HG03139 (cell line): ENCODE data around the gene ZSCAN20.
"Not testable (repeated sequence)": the region's sequence is repeated elsewhere in the genome, so short reads cannot be mapped to it uniquely, and the experiment has no call there.

Experiments used
- ATAC-seq: cut with Tn5 transposase; IDR thresholded peaks from one replicate; pipeline ENCODE4 v1.9.1; 2021; ENCODE audit not compliant: unreplicated experiment

ZSCAN20 gene

DNA sequence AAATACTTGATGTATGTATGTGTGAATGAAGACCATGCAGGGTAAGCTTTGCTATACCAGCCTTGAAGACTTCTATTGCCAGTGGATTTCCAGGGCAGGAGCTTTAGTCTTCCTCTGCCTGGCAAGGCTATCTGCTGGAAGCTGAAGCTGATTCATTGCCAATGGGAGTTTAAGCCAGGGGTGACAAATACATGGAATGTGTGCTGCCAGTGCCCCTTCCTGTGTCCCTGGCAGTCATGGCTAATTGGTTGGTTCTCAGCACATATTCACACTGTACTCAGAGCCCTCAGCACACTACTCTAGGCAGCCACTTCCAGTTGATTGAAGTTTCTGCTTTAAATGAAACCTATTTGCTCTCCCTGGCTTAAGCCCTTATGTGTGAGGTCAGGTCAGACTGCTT, 1.5 kb downstream of the ZSCAN20 start:
- no peak for ATAC-seq

DNA sequence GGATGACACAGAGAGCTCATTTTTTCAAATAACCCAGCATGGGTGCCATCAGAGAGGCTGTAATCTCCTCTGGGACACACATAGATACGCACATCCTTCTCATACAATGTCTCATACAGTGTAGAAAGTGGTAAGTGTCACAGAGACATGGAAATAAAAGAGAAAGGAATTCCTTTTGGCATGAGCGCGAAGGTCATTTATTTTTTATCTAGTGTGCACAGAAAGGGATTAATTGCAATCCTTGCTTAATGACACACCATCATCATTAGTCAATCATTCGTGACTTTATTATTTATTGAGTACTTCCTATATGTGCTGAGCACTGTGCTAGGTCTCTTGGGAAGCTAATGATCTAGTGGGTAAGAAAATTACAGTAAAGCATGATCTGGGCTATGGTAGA, 5.0 kb downstream of the ZSCAN20 start:
- no peak for ATAC-seq

DNA sequence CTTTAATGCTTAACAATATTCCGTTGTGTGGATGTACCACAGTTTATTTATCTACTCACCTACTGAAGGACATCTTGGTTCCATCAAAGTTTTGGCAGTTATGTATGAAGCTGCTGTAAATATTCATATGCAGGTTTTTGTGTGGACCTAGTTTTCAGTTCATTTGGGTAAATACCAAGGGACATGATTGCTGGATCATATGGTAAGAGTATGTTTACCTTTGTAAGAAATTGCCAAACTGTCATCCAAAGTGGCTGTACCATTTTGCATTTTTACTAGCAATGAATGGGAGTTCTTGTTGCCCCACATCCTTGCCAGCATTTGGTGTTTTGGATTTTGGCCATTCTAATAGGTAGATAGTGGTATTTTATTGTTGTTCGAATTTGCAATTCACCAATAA, 10.0 kb downstream of the ZSCAN20 start:
- ATAC-seq: no peak

DNA sequence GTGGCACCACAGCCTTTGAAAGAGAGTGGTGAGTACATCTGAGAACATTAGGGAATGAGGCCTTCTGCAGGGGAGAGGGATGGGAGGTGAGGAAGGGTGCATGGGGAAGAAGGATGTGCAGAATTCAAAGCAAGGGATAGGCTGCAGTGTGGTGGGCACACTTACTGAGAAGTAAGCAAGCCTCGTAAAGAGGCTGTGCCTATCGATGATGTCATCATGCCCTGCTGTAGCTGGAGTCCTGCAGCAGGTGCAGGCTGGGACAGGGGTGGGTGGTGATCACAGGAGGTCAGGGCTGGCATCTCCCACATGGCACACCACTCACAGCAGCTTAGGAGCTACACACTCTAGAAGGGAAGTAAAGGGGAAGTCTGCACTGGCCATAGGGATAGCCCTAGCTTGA, 16.2 kb downstream of the ZSCAN20 start:
- no peak for ATAC-seq

DNA sequence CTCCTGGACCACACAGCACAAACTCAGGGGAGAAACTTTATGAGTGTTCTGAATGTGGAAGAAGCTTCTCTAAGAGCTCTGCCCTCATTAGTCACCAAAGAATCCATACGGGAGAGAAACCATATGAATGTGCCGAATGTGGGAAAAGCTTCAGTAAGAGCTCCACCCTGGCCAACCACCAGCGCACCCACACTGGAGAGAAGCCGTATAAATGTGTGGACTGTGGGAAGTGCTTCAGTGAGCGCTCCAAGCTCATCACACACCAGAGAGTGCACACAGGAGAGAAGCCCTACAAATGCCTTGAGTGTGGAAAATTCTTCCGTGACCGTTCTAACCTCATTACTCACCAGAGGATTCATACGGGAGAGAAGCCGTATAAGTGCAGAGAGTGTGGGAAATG, 22.5 kb downstream of the ZSCAN20 start:
- ATAC-seq: no peak

DNA sequence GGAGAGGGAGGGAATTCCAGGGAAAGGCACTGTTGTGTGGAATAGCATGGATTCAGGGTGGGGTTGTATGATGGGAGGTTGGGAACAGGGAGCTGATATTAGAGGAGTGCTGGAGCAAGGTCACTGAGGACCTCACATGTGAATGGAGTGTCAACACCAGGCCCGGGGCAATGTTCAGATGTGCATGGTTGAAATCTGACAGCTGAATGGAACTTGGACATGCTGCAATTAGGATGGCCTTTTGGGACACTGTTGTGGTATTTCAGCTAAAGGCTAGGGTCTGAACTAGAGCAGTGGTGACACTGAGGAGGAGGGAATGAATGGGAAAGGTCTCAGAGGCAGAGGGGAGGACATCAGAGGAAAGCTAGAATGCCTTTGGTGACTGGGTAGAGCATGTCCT, 25.0 kb downstream of the ZSCAN20 start:
- ATAC-seq: no peak

DNA sequence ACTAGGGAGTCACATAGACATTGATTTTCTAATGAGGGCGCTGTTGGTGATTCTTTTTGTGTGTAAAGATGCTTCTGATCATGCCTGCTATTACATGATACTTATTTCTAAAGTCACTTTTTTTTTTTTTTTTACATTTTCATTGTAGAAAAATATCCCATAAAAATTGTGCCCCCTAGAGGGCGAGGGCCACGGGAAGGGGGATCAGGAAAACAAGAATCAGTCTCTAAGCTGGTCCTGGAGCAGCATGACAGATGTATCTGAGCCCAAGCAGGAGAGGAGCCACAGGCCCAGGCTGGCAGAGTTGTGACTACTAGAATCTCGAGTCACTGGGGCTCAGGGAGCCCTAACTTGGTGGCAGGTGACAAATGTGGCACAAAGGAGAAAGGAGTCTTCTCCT, 28.1 kb downstream of the ZSCAN20 start:
- no peak for ATAC-seq

DNA sequence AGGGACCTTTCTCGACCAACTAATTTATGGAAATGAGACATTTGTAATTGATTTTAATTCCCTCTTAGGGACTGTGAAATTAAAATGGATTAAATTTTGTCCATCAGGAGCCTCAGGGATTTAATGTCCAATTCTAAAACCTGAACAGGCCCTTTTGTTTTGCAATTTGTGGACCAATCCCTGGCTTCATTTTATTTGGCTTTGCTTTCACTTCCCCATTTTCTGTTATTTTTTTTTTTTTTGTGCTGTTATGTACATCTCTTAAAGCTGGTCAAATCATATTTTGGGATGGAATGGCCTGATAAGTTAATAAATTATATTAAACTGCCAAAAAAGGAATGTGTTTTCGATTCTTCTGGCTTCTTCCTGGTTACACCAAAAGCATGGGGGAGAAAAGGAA, 28.9 kb downstream of the ZSCAN20 start:
- no peak for ATAC-seq

DNA sequence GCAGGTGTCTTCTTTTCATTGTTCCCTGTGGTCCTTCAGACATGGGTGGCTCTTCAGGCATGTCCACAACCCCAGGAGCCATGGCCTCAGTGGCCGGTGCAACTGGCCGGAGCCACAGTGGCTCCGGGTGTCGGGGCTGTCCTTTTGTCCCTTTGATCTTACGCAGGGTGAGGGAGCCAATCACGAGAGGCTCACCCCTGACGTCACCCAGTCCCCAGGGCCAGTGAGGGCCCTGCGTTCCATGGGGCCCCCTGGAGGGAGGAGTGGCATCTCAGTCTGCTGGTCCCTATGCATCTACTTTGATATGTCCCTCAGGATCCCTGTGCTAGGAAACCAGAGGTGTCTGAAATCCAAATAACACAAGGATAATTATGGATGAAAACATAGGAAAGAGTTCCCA, 29.3 kb downstream of the ZSCAN20 start:
- ATAC-seq: no peak

DNA sequence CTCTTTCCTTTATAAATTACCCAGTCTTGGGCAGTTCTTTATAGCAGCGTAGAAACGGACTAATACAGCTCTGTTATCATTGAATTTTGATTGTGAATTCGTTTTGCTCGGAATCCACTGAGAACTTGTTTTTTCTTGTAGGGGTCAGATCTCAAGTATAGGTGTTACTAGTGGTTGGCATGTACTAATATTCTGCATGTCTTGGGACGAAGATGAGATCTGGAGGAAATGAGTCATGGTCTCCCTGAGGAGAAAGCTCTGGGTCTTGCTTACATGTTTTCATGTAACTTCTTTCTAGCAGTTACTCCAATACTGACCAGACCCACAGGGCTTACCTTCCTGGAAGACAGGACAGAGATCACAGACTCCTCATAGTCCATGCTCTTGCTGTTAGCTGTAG, 30.3 kb downstream of the ZSCAN20 start:
- no peak for ATAC-seq

DNA sequence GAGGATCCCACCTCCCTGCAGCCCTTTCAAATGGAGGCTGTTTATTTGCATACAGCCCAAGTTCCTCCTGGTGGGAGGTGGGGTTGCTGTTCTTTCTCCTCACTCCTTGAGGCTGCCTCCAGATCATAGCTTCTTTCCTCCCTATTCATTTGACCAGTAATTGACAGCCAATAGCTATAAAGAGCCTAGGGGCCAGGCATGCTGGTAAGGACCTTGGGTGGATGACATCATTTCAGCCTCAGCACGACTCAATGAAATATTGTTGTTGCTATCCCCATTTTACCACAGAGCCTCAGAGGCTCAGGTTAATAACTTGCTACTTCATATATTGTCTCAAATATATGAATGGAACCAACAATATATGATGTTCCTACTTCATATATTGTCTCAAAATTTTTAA, 31.1 kb downstream of the ZSCAN20 start:
- ATAC-seq: no peak

DNA sequence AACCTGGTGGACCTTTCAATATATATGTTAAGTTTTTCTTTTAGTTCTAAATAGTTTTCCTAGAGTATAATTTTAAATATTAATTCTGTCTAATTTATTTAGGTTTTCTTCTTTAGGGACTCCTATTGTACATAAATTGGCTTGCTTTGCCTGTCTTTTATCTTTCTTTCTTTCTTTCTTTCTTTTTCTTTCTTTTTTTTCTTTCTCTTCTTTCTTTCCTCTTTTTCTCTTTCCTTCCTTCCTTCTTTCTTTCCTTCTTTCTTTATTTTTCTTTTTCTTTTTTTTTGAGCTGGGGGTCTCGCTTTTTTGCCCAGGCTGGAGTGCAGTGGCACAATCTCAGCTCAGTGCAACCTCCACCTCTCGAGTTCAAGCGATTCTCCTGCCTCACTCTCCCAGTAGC, 35.2 kb downstream of the ZSCAN20 start:
- no peak for ATAC-seq

DNA sequence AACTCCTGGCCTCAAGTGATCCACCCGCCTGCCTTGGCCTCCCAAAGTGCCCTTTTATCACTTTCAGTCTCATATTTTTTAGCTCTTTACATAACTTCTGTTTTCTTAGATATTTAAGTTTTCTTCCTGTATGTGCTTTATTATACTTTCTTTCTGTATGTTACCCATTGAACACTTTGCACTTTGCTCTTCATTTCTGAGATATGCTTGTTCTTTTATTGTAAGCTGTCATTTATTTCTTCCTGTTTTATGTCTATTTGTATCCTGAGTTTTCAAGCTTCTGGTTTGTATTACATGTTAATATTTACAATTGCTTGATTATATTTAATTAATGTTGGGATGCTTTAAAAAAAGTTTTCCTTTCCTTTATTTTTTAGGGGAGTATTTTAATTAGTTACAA, 35.7 kb downstream of the ZSCAN20 start:
- no peak for ATAC-seq

DNA sequence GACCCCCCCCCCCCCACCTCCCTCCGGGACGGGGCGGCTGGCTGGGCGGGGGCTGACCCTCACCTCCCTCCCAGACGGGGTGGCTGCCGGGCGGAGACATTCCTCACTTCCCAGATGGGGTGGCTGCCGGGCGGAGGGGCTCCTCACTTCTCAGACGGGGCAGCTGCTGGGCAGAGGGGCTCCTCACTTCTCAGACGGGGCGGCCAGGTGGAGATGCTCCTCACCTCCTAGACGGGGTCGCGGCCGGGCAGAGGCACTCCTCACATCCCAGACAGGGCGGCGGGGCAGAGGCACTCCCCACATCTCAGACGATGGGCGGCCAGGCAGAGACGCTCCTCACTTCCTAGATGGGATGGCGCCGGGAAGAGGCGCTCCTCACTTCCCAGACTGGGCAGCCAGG, 36.8 kb downstream of the ZSCAN20 start:
- not testable (repeated sequence) for ATAC-seq

DNA sequence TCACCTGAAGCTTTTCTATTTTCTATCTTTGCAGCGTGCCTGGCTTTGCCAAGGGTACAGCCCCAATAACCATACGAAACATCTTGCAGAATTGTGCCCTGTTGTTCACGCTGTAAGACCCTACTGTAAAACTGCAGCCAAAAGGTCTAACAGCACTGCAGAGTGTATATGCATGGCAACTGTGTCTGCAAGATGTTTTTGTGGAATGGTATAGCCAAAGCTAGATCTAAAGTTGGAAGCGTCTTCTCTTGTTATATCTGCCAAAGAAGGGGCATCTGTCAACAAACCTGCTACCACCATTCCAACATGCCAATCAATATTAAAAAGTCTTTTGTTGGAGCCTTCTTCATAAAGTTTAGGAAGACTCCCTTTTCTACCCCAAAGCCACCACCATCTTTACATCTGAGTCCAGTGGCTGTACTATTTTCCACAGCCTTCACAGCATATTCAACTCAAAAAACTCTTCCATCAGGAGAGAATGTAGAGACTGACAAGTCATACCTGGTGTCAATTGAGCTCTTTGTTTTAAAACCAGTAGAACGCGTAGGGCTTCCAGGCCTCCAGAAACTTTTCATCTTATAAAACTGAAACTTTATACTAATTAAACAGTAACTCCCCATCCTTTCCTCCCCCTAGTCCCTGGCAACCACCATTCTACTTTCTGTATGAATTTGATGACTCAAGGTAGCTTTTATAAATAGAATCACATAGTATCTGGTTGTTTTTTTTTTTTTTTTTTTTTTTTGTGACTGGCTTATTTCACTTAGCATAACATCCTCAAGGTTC, 40.0 kb downstream of the ZSCAN20 start:
- ATAC-seq: no peak

DNA sequence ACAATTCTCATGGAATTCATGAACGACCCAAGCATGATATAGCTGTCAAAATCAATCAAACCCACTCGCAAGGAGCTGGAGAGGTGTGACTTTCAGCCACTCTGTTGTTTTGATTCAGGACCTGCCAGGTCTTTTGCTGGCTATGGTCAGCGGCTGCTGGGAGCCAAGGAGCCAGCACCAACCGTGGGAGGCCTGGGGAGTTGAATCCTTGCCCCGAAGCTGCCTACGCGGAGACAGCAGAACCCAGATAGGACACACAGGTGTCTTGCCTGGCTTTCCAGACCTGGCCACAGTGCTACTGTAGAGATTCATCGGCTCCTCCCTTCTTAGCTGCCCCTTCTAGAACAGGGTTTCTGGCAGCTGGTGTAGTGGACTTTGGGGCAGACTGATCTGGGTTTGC, 42.7 kb downstream of the ZSCAN20 start:
- no peak for ATAC-seq

DNA sequence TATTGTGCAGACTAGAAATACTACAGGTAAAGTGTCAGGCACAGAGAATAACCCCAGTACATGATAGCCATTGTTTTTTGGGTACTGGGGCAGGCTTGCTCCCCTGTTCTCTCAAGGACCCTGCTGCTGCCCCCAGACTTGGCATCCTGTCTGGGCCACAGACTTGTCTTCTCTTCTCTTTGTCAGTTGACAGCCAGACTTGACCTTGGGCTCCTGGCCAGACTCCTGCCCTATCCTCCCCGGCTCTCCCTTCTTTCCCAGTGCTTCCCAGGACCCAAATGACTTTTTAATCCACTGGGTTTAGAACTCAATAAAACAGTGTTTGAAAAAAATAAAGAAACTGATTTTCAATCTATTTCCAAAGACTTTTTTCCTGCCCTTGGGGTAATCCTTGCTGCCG, 43.2 kb downstream of the ZSCAN20 start:
- ATAC-seq: no peak

DNA sequence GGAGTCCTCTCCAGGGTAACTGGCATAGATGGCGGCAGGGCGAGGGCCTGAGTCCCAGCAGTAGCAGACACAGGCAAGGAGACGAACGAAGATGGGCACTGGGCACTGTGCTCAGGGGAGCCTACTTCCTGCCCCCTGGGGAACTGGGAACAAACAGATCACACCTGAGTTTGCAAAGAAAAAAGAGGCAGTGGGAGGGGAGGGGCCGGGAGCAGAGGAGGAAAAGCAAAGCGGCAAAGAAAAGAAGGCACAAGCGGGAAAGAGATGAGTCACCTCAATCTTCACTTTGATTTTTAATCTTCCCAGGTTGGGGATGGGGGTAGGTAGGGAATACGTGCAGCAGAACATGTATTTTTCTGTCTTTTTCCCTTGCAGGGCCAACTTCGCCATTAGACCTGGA, 44.0 kb downstream of the ZSCAN20 start:
- ATAC-seq: no peak

DNA sequence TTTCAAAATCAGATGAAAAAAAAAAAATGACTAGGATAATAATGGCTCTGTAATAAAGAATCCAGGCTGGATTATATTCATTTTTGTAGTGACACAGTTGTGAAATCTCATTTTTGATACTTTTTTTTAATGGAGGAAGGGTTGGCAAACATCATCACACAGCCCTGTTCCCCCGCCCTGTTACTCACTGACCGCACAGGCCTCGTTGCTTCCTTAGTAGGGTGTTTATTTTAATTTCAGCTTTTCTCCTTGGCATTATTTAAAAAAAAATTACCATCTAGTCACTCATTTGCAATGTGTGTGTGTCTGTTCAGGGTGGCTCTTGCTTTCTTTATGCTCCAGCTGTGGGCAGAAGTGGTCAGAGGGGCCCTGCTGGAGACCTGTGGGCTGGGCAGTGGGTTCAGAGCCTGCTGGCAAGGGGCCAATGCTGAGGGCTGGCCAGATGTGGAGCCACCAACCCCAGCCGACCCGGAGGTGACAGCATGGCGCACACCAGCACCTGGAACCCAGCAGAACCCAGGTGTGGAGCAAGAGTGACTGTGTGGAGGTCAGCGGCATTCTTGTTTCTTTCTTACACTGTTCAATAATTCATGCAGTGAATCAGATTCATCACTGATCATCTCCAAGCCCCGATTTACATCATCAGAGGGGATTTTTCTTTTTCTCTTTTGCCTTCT, 44.6 kb downstream of the ZSCAN20 start:
- no peak for ATAC-seq

DNA sequence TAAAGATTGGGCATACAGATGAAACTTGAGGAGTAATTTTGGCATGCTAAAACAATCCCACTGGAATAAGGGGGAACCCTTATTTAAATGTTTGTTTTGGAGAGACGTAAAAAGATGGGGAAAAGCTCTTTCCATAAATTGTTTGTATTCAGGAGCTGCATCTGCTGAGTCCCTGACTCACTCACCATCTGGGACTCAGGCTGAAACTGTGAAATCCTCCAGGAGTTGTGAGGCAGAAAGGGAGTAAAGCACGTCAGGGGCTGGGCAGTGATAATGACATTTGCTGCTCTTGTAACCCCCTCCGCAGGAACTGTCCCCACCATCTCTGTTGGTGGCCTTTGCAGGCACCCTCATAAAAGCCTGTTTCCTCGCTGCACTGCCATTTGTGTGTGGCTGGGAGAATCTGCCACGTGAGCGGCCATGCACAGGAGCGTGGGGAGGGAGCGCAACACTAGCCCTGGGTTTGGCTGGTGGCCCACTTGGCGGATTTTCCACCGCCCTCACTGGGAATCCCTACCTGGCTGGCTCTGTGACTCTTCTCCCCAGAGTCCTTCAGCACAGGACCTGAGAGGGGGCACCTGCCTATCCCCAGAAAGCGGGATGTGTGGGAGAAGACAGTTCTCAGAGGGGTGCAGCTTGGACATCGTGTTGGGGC, 45.3 kb downstream of the ZSCAN20 start:
- no peak for ATAC-seq

DNA sequence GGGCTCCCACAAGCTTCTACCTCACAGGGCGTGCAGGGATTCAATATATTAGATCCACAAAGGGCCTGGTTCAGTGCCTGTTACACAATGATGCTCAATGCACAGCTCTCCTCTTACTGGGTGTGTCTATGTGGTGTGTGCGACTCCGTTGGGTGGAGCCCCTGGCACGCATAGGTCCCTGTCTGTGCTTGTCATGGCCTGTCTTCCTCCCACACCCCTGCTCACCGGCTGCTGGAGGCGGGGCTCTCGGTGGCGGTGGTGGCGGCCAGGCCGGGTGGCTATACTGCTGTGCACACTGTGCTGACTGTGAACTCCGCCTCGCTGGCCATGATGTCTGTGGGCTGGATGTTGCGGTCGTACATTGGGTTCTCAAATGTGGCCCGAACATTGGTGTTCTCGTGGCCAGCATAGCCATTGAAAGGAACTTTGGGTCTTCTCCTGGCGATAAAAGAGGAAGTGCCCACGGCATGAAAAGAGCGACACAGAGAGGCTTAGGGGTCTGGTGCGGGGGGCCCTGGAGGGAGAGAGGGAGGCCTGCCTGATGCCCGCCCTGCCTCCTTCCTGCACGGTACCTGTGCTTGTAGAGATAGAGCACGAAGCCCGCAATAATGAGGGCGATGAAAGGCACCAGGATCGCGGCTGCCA, 46.9 kb downstream of the ZSCAN20 start:
- ATAC-seq: no peak

DNA sequence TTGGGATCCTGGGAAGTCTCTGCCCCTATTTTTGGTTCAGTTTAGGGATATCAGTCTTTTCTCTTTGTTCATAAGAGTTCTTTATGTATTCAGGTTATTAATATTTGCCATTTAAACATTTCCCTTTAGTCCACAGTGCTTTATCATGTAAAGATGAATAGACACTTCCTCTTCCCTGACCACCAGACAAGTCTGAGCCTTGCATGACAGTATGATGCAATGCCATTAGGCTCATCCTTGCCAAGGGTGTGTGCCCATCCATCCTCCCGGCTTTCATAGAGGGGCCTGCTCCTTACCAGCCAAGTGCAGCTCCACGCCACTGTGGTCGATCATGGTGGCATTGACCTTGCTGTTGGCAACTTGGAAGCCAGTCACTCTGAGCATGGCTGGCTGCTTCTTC, 52.1 kb downstream of the ZSCAN20 start:
- no peak for ATAC-seq
